B cell (primary cell): Measurements from ENCODE around the gene LUM. TPM values are rescaled to one million over a fixed set of nuclear protein-coding genes. Genes with fewer than 3 reads are reported as not detected.

Source experiments
- ATAC-seq: fragments of 200-7000 bp; cut with Tn5 transposase; one replicate; pipeline ENCODE4 v1.10.0; 2021; ENCODE audit warnings: low read depth, mild to moderate bottlenecking, moderate number of reproducible peaks, moderate library complexity
- CTCF ChIA-PET: fragments of 350-600 bp; sonication (Branson Sonifier 250); formaldehyde crosslinking; loops from one replicate; lab custom pipeline; 2021; ENCODE audit warnings: antibody characterized with exemption, inconsistent platforms; lab: Charles Lee
- POLR2A ChIA-PET: fragments of 350-600 bp; sonication (Branson Sonifier 250); formaldehyde crosslinking; loops from one replicate; lab custom pipeline; 2021; ENCODE audit warnings: antibody characterized with exemption; lab: Charles Lee
- DNase-seq: peaks from one replicate; pipeline ENCODE4 v3.0.0; 2013
- H2AFZ ChIP-seq: 2 replicates; pipeline ENCODE4 v1.6.1; 2012; ENCODE audit warnings: mild to moderate bottlenecking, low read depth, low read length; ENCODE audit not compliant: insufficient read depth, poor library complexity, severe bottlenecking
- H3K27ac ChIP-seq, 2 donors: 1 replicate in 1 of 2; 2 replicates in 1 of 2; pipeline ENCODE4 v1.5.1; 2012 to 2013; ENCODE audit warnings: low read length in 2 of 2, mild to moderate bottlenecking in 2 of 2, moderate library complexity in 1 of 2
- H3K27me3 ChIP-seq, 4 experiments: fragments of 200-600 bp in 1 of 4; sonication (generic) in 1 of 4; replicated peaks in 1 of 4; 1 replicate in 2 of 4; 2 replicates in 2 of 4; pipeline versions ENCODE4 v1.6.1 to v1.7.0; 2013 to 2016; ENCODE audit warnings: low read length in 3 of 4, mild to moderate bottlenecking in 2 of 4, mixed read lengths in 1 of 4, moderate library complexity in 1 of 4; ENCODE audit not compliant: insufficient read depth in 4 of 4, control insufficient read depth in 3 of 4; ENCODE audit errors: control extremely low read depth in 1 of 4
- H3K36me3 ChIP-seq, 2 experiments: replicated peaks in 1 of 2; 1 replicate in 1 of 2; 2 replicates in 1 of 2; pipeline versions ENCODE4 v1.6.1 to v1.7.1; 2013; ENCODE audit warnings: low read length in 1 of 2; ENCODE audit not compliant: insufficient read depth in 2 of 2, control insufficient read depth in 1 of 2; ENCODE audit errors: control extremely low read depth in 1 of 2, extremely low read depth in 1 of 2
- H3K4me1 ChIP-seq, 2 donors: fragments of 200-600 bp in 1 of 2; sonication (generic) in 1 of 2; 1 replicate in 1 of 2; 2 replicates in 1 of 2; pipeline versions ENCODE4 v1.5.1 to v1.6.1; 2013 to 2017; ENCODE audit warnings: low read length in 2 of 2; ENCODE audit not compliant: control insufficient read depth in 2 of 2, insufficient read depth in 2 of 2
- H3K4me2 ChIP-seq: replicated peaks from 2 replicates; pipeline ENCODE3; 2012; ENCODE audit warnings: mild to moderate bottlenecking, low read depth, low read length; ENCODE audit not compliant: poor library complexity, severe bottlenecking
- H3K4me3 ChIP-seq, 5 experiments: fragments of 200-600 bp in 1 of 5; sonication (generic) in 1 of 5; 1 replicate in 3 of 5; 2 replicates in 2 of 5; pipeline versions ENCODE4 v1.5.1 to v1.7.0; 2011 to 2016; ENCODE audit warnings: low read length in 4 of 5, mild to moderate bottlenecking in 4 of 5, low read depth in 2 of 5, control low read depth in 1 of 5, moderate library complexity in 1 of 5; ENCODE audit not compliant: insufficient read depth in 1 of 5; ENCODE audit errors: control extremely low read depth in 1 of 5, extremely low read depth in 1 of 5
- H3K79me2 ChIP-seq: fragments of 200-600 bp; sonication (generic); one replicate; pipeline ENCODE4 v1.6.0; 2016; ENCODE audit warnings: low read length; ENCODE audit not compliant: control insufficient read depth, insufficient read depth
- H3K9ac ChIP-seq: fragments of 200-600 bp; sonication (generic); 2 replicates; pipeline ENCODE4 v1.6.1; 2017; ENCODE audit warnings: mild to moderate bottlenecking, low read length, moderate library complexity
- H3K9me3 ChIP-seq, 3 donors: one replicate each; pipeline versions ENCODE4 v1.6.1 to v1.7.1; 2013; ENCODE audit warnings: low read length in 2 of 3; ENCODE audit not compliant: control insufficient read depth in 2 of 3, insufficient read depth in 1 of 3; ENCODE audit errors: control extremely low read depth in 1 of 3
- H4K20me1 ChIP-seq: 2 replicates; pipeline ENCODE4 v1.6.0; 2012; ENCODE audit warnings: mild to moderate bottlenecking, low read length; ENCODE audit not compliant: insufficient read depth, control insufficient read depth, poor library complexity, severe bottlenecking
- H3K27ac Mint-ChIP-seq: one replicate; pipeline ENCODE4 v1.8.0; 2021; ENCODE audit warnings: mixed read lengths
- H3K27me3 Mint-ChIP-seq: one replicate; pipeline ENCODE4 v1.8.0; 2021; ENCODE audit warnings: mixed read lengths
- H3K4me1 Mint-ChIP-seq: one replicate; pipeline ENCODE4 v1.8.0; 2021; ENCODE audit warnings: mixed read lengths
- H3K4me3 Mint-ChIP-seq: one replicate; pipeline ENCODE4 v1.8.0; 2021; ENCODE audit warnings: mixed read lengths
- H3K9me3 Mint-ChIP-seq: one replicate; pipeline ENCODE4 v1.8.0; 2022; ENCODE audit warnings: mixed read lengths; ENCODE audit not compliant: insufficient read depth
- CTCF ChIP-seq: fragments of 200-600 bp; IDR thresholded peaks from one replicate; pipeline ENCODE4 v1.8.0; 2022; ENCODE audit warnings: antibody characterized with exemption, mild to moderate bottlenecking
- EZH2 ChIP-seq: IDR thresholded peaks from 2 replicates; pipeline ENCODE4 v1.6.1; 2012; ENCODE audit warnings: borderline replicate concordance, low read depth, mild to moderate bottlenecking, moderate library complexity, low read length; ENCODE audit not compliant: insufficient read depth, poor library complexity, severe bottlenecking
- WGBS: methylation state at CpG from one replicate; pipeline ENCODE4 v1.1.5; 2013; ENCODE audit warnings: missing lambda C conversion rate; ENCODE audit not compliant: insufficient coverage; 5-methylcytosine and 5-hydroxymethylcytosine counted together
- intact Hi-C: fragments of 100-400 bp; cut with micrococcal nuclease; formaldehyde crosslinking; loops from one replicate; pipeline ENCODE4 v1.10.0; 2022
- polyA plus RNA-seq: library from polyadenylated mRNA; depleted of rRNA; stranded (reverse); fragments of >200 nt; gene quantifications from 2 replicates; pipeline ENCODE4 v1.2.3, GENCODE V29; 2012
- total RNA-seq, 2 donors: library from RNA; stranded (reverse); fragments of 120-200 nt in 1 of 2; gene quantifications; 1 replicate in 1 of 2; 2 replicates in 1 of 2; pipeline versions ENCODE4 v1.2.3 to v1.2.4, GENCODE V29; 2013 to 2022

LUM gene
- total and polyA plus RNA-seq, 2 donors (not counting 1 experiment from before 2014, with no cell fraction given): not detected

GRCh38 chr12:91080041-91080440 is 31.3 kb downstream of the LUM start:
- ATAC-seq (no peak), DNase-seq (no peak)
- no peaks in the 10 kb centered on the region for H3K36me3 ChIP-seq
- Mint-ChIP-seq H3K27ac (no peak overlapping the region), H3K4me3 (no peak overlapping the region), H3K9me3 (no peaks in the 10 kb centered on the region), H3K27me3 (no peaks in the 10 kb centered on the region), H3K4me1 (no peaks in the 10 kb centered on the region)
- no peak overlapping the region for H2AFZ ChIP-seq
- ChIA-PET CTCF (no interaction called here), POLR2A (no interaction called here)
- no peaks in the 10 kb centered on the region for H3K9me3 ChIP-seq
- no peak overlapping the region for H3K4me2 ChIP-seq
- intact Hi-C loops: no loop called here
- no peak overlapping the region for H3K27ac ChIP-seq
- no peaks in the 10 kb centered on the region for H3K79me2 ChIP-seq
- no CpG with 5 or more reads among the region's 1 CpG for WGBS
- H3K4me3 ChIP-seq: no peak overlapping the region
- TF ChIP-seq CTCF (no peak), EZH2 (no peak)
- no peaks in the 10 kb centered on the region for H4K20me1 ChIP-seq
- no peak overlapping the region for H3K9ac ChIP-seq
- H3K4me1 ChIP-seq: no peaks in the 10 kb centered on the region
- H3K27me3 ChIP-seq: no peaks in the 10 kb centered on the region

GRCh38 chr12:91078501-91078900 is 32.8 kb downstream of the LUM start:
- no peak for DNase-seq
- WGBS: 100% methylated on average over 1 of the region's 1 CpG
- Mint-ChIP-seq H3K27me3 (no peaks in the 10 kb centered on the region), H3K9me3 (no peaks in the 10 kb centered on the region), H3K4me1 (no peaks in the 10 kb centered on the region), H3K4me3 (no peak overlapping the region), H3K27ac (no peak overlapping the region)
- CTCF ChIA-PET: interaction anchor here (1.2 kb wide), 1 partner anchor 13 kb away, joined by 3 read pairs; no protein-coding TSS in a partner anchor
- Histone ChIP-seq H3K27ac (no peak overlapping the region), H3K4me1 (no peaks in the 10 kb centered on the region), H3K4me2 (no peak overlapping the region), H2AFZ (no peak overlapping the region), H4K20me1 (no peaks in the 10 kb centered on the region), H3K27me3 (no peaks in the 10 kb centered on the region), H3K9ac (no peak overlapping the region), H3K36me3 (no peaks in the 10 kb centered on the region), H3K9me3 (no peaks in the 10 kb centered on the region), H3K79me2 (no peaks in the 10 kb centered on the region), H3K4me3 (no peak overlapping the region)
- intact Hi-C loops: no loop called here
- no peak for ATAC-seq
- no peak for TF ChIP-seq CTCF
- no peak for TF ChIP-seq EZH2
- POLR2A ChIA-PET: no interaction called here
